Measurements from ENCODE around the gene UGT1A5.

The UGT1A5 gene

DNA sequence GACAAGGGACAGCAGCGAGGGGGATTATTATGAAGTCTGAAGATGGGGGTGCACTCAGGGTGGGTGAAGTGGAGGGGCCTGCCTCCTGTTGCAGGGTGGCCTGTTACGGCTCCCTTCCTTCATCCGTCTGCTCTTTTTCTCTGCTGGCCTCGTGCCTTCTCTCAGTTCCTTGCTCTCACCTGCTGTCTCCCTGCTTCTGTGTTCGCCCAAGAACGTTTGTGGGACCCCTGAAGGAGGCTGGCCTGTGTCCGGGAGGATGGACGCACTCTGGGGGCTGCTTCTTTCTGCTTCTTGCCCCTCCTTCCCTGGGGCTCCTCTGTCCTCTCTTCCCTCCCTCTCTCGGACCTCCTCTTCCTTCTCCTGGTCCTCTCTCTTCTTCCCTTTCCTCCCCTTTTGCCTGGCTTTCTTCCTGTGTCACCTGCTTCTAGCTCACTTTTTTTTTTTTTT, 79.2 kb downstream of the UGT1A5 start:
- DNase-seq, result no peak

DNA sequence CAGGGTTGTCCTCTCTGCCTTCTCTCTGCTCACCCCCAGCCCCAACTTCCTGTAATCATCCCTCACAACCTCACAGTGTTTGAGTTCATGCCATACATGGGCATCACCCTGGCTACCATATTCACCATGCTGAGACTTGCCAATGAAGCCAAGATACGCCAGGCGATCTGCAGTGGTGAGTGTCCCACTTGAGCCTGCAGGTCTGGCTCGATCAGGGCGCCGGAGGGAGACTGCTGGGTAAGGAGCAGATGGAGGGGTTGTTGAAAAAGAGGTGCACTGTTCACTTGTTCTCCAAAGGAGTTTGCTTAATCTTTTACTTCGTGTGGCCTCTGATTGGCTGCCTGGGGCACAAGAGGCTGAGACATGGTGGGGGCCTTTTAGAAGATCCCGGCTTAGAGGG, 80.0 kb downstream of the UGT1A5 start:
- no peak for DNase-seq

DNA sequence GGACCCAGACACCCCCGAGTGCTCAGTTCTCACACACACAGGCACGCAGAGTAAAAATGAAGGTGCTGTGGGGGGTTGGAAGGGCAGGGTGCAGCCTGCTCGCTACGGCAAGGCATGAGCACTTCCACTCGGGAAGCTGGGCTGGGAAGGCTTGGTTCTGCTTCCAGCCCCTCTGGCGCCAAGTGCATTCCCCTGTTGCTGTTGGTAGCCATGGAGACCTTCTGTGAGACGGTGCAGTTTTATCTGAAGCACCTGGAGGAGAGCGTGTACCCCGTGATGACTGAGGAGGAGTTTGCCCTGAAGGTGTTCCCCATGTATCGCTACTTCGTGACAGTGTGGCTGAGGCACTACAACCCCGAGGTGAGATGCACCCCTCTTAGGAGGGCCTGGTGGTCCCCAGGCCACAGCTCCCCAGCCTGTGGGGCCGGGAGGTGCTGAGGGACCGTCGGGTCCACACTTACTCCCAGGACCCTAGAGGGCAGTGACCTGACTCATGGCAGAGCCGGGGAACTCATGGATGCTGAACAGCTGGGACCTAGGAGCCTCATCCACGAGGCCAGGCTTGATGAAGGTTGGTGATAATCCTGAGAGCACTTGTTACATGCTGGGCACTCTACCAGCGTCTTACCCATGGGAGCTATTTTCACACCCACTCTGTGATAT, 80.9 kb downstream of the UGT1A5 start:
- no peak for DNase-seq

DNA sequence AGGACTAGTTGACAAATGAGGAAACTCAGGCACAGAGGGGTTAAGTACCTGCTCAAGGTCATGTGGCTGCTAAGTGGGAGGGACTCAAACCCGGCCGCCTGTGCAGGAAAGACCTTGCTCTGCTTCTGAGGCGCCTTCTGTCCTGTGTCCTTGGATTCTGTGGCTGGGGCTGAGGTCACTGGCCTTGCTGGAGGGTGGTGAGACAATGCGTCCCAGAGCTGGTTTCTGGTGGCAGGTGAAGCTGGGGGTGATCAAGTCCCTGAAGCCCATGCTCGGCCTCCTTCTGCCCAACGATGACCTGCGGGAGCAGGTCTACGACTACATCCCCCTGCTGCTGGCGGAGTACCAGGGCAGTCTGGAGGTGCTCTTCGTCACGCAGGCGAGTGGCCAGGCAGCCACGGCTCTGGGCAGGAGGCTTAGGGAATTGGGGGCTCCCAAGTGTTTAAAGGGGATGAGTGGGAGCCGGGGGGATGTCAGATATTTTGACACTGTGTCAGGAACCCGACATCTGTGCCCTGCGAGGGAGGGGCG, 81.5 kb downstream of the UGT1A5 start:
- DNase-seq, result no peak

DNA sequence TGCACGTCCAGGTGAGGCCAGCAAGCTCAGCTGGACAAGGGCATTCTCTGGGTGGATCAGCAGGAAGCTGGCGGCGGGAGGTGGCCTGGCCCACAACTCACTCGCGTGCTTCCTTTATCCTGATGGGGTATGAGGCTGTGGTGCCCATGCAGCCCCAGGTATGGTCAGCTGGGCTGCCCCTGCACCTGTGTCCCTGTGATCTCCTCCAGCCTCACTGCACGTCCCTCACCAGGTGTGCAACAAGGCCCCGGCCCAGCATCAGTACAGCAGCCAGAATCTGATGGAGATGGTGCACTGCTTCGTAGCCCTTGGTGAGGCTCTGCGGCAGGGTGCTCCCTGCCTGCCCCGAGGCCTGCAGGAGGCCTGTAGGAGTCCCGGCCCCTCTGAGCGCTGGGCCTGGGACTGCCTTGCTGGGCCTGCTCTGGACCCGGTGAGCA, 83.0 kb downstream of the UGT1A5 start:
- DNase-seq, result no peak

DNA sequence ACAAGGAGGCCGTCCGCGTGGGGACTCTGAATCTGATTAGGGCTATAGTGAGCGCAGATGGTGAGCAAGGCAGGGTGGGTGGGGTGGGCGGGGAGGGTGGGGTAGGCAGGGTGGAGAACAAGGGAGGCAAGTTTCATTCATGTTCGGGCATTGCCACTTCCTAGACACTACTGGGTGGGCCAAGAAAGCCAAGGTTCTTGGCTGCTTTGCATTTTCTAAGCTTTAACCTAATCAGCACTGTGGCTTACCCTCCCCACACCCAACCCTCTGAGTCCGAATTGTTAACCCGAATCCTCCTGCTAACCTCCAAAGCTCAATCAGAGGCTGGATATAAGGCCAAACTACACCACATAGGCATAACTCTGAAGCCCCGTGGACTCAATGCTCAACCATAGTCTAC, 83.5 kb downstream of the UGT1A5 start:
- DNase-seq, result no peak

DNA sequence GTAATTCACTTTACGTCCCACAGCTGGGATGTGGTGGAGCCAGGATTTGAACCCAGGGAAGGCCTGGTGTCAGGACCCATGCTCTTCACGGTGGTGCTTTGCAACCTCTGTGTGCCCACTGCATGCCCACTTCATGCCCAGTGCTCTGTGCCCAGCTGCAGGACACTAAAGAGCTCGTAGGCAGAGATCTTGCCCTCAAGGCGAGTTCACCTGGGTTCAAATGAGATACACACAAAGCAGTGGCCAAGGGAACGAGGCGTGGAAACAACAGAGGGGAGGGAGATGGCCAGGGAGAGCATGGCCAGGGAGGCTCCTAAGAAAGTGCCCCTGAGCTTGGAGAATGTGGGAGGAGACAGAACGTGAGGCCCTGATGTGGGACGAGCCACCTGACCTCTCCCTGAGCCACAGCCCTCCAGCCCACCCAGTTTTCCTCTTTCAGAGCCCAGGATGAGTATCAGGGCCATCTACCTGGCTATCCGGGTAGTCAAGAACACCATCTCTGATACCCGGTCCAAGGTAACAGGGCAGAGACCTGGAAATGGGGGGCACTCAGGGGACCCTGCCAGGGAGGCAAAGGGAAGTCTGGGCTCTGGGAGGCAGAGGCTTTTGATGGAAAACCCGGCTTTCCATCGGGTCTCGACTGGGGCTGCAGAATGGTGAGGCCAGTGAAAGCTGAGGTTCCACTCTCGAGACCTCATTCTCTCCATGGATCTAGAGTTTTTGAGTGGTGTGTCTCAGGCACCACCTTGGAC, 85.8 kb downstream of the UGT1A5 start:
- DNase-seq, result no peak

DNA sequence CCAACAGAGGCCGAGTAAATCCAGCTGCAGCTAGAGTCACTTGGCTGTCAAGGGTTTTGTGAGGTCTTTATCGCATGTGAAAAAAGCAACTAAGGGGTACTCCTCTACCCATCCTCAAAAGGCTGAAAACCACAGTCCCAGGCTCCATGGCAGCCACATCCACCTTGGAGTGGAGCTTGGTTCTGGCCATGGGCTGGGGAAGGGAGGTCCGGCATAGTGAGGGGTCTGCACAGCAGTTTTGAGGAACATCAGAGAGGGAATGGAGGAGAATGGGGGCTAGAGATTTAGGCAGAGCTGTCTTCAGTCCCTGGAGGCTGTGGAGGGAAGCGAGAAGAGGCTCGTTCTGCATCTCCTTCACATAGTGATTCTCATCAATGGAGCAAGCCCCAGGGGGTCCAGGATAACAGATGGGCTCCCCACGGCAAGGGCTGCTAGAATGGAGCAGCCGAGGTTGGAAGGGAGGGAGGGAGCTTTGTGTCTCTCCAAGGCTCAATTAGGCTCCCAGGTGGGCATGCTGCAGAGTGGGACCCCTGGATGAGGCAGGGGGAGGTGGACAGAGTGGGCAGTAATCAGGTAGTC, 86.5 kb downstream of the UGT1A5 start:
- no peak for DNase-seq

DNA sequence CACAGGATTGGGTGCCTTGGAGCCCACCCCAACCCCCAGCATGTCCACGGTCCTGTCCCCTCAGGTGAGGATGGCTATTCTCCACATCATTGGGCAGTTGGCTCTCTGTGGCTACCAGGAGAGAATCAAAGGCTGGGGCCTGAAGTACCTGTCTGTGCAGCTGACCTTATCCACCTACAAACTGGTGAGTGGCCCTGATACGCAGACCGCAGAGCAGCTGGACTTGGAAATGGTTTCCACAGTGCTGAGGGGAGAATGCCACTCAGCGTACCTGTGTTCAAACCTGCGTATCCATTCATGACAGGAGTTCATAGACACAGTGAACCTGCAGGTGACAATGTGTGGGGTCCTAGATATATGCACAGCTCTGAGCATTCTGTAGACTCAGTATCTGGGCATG, 87.0 kb downstream of the UGT1A5 start:
- no peak for DNase-seq

DNA sequence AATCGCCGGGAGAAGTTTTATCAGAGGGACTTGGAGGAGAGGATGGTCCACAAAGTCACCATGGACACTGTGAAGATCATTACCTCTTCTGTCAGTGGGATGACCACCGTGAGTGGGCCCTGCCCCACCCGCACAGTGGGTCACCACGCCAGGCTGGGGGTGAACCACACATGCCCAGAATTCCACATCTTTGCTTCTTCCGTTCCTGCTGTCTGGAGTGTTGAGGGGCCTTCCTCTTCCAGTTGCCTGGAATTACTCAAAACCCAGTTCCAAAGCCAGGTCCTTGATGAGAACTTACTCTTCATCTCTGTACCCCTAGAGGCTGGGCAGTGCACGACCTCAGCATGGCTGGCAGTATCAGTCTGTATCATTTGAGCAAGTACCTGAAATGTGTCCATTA, 87.5 kb downstream of the UGT1A5 start:
- no peak for DNase-seq

DNA sequence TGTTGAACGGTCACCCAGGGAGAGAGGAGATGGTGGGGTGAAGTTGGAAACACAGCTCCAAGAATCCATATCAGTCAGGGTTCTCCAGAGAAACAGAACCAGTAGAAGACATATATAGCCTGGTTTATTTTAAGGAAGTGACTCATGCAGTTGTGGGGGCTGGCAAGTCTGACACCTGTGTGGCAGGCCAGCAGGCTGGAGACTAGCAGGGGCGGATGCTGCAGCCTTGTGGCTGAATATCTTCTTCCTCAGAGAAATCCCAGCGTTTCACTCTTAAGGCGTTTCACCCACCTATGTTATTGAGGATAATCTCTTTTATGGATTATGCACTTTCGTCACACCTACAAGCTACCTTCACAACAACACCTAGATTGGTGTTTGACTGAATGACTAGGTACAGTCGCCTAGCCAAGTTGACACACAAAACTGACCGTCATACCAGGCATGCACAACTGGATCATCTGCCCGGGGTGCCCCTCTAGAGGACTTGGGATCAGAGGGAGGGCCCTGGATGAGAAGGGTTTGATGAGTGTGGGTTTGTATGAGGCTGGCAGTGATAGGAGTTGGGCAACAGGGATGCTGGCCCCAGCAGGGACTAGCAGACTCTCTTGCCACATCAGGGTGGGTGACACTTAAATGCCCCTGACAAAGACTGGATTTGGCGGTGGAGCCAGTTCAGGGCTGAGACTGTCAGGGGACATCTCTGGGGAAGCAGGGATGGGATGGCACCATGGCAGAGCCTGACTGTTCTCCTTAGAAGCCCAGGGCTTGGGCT, 88.8 kb downstream of the UGT1A5 start:
- DNase-seq, result no peak

DNA sequence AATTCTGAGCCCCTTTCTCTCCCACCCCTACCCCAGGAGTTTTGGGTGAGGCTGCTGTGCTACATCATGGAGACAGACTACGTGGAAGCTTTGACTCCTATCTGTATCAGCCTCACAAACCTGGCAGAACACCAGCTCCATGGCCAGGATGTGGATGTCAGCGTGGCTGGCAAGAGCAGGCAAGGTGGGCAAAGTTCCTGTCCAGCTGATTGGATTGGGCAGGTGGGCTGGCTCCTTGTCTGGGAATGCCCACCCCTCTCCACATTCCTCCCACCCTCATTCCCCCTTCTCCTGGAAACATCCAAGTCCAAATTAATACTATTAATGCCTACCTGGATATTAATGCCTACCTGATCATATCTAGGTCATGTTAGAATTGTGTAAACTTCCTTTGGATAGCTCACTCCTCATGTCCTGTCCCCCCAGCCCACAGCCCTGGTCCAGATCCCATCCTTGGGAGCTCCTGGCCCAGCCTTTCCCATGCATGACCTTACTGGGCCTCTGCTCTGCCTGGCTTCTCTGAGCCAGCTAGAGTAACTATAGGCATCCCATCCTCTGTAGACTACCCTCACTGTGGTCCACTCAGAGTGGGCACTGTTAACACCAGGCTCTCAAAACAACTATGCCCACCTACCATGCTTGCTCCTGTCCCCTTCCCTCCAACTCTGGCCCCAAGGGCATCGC, 89.6 kb downstream of the UGT1A5 start:
- no peak for DNase-seq

DNA sequence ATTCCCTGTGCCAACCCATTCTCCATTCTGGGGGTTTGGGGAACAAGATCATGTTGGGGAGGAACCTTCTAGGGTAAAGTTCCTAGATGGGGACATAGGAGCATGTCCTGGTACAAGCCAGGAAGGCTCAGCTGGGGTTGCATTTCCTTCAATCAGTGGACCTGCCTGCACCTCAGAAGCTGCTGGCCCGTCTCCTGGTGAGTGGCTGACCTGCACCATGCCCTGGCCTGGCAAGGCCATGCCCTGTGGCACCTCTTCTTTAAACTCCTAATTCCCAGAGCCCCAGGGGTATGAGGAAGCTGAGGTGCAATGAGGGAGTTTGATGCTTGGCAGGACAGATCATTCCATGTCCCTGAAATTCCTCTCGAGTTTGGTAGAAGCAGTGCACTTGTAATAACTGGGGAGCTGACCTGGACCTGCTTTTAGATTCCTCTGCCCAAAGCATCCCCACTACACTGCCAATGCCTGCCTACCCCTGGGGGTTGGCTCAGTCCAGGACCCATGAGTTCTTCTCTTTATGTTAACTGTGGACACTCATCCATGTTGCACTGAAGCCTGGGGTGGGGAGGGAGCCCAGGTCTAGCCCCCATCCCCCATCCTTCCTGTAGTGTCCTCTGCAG, 90.7 kb downstream of the UGT1A5 start:
- no peak for DNase-seq

DNA sequence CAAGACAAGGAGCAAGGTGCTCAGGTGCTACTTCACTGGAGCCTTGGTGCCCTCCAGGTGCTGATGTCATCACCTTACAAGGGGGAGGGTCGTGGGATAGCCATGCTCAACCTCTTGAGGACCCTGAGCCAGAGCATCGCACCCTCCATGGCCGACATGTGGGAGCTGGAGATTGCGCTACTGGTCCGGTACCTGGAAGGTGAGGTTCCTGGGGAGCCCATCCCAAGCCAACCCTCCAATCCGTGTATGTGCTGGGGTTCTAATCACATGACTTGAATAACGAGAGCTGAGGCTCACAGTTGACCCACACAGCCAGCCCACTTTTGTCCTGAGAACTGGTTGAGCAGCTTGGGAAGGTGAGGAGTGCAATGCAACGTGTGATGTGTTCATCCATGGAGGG, 91.3 kb downstream of the UGT1A5 start:
- no peak for DNase-seq

DNA sequence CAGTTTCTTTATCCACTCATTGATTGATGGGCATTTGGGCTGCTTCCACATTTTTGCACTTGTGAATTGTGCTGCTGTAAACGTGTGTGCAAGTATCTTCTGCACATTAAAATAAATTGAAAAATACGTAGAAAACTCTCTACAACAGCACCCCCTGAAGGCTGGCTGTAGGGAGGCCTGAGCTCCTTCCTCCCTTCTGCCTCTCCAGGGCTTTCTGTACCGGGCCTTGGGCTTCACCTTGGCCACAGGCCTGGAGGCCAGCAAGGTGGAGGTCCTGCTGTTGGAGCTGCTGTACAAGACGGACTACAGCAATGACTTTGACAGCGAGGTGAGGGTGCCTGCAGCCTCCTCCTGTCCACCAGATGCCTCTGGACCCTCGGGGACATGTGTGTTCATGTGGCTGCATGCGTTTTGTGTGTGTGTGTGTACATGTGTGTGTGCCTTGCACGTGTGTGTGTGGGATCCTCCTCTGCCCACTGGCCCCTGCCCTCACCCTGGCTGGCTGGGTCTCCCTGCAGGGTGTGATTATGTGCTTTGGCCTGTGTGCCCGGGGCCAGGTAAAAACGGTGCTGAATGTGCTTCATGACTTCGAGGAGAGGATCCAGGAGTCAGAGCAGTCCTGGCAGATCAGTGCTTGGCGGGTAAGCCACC, 94.6 kb downstream of the UGT1A5 start:
- DNase-seq, result peak; percentile 11

DNA sequence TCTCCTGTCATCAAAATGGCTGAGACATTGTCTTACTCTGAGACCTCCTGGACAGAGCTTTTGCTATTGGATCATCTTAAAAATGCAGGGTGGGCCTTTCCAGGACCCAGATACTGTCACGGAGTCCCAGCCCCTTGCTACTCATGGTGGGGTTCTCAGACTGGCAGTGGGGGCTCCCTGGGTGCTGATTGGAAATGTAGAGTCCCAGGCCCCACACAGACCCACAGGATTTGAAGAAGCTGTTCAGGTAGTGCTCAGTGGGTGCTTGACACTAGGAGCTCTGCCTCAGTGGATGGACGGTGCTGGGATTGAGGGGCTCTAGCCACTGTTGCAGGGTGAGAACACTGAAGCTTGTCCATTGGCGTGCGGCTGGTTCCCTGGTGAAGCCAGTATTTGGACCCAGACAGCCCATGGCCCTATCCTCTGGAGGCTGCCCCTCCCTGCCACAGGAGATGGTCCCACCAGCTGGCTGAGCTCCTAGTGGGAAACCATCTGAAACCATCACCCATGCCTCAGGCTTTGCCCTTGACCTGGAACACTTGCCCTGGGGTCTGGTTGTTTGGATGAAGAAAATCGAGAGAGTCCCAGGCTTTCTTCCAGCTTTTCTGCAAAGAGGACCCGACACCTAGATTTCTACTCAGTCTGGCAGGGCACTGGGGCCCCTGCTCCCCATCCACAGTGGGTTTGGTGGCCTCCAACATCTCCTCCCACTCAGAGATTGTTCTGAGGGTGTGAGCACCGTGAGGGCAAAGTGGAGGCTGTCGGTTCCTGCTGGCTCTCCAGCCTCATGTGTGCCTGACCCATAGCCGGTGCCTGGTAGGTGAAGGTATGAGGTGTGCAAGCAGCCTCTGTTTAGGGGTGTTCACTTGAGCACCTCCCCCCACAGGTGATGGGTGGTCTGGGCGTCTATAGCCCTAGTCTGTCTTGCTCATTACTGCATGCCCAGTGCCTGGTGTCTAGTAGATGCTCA, 95.5 kb downstream of the UGT1A5 start:
- DNase-seq, result peak; percentile 2

DNA sequence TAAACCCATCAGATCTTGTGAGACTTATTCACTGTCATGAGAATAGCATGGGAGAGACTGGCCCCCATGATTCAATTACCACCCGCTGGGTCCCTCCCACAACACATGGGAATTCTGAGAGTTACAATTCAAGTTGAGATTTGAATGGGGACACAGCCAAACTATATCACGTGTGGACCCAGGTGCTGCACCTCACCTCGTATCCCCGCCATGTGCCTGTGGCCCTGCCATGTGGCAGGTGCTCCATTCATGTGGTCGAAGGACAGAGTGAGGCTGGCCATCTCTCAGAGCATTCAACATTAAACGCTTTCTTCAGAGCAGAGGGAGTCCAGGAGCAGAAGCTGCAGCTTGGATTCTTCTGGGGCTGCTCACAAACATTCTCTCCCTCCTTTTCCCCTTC, 97.7 kb downstream of the UGT1A5 start:
- DNase-seq, result no peak

DNA sequence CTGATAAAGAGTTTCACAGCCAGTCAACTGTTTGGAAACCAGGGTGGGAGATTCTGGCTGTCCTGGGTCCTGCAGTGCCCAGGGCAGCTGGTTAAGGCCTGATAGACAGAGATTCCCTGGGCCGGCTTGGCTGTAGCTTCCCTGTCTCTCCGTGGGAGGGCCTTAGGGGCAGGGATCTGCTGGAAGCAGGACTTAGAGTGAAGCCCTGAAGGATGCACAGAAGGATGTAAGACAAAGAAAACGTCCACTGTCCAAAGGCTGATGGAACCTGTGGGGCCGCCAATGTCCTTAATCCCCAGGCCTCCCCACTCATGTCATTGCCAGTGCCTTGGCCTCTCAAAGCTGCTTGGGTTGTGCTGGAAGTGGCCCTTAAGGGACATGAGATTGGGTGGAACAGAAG, 98.4 kb downstream of the UGT1A5 start:
- no peak for DNase-seq

DNA sequence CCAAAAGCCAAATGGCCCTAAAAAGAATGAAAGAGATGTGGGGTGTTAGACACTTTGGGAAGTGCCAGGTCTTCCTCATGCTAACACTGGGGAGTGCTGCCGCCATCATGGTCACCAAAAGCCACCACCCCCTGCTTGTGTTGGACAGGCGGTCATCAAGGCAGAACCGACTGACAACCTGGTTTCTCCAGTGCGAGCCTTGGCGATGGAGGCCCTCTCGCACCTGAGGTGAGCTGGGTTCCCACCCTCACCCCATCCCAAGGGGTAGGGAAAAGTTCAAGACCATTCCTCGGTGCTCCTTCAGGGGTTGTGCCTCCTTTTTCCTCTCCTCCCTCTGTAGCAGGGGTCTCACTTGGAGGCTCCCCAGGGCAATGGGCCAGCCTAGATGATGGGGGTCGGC, 99.0 kb downstream of the UGT1A5 start:
- no peak for DNase-seq
